OCI-LY3 (cell line): ENCODE measurements around the gene SSBP2.

Source experiments
- CTCF ChIP-seq: fragments of 200-600, 300-600 bp; sonication (generic); IDR thresholded peaks from 2 replicates; pipeline ENCODE4 v1.5.1; 2014; ENCODE audit warnings: antibody characterized with exemption, low read length, low read depth
- EZH2phosphoT487 ChIP-seq: fragments of 200-600 bp; shearing (Covaris generic); IDR thresholded peaks from 2 replicates; pipeline ENCODE4 v1.6.1; 2018; ENCODE audit warnings: antibody characterized with exemption, mixed run types, low read depth

DNA sequence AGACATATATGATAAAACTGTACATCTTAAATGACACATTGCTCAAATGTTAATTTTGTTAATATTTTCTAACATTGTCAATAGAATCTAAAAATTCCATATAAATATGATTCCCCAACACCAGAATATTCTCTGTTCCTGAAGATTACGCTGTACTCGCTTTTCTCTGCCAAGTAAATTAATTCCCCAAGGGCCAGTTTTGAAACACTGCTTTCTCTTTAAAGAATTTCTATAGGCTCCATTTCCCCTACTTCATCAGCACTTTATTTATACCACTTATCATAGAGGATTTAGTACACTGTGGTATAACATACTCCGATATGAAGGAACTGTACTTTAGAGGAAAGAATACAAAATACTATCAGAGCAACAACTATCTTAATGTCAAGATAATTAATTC, 255.6 kb downstream of the SSBP2 start:
- no peak for TF ChIP-seq CTCF
- no peak for TF ChIP-seq EZH2phosphoT487
